Measurements from ENCODE around the gene REPIN1.

The REPIN1 gene

DNA sequence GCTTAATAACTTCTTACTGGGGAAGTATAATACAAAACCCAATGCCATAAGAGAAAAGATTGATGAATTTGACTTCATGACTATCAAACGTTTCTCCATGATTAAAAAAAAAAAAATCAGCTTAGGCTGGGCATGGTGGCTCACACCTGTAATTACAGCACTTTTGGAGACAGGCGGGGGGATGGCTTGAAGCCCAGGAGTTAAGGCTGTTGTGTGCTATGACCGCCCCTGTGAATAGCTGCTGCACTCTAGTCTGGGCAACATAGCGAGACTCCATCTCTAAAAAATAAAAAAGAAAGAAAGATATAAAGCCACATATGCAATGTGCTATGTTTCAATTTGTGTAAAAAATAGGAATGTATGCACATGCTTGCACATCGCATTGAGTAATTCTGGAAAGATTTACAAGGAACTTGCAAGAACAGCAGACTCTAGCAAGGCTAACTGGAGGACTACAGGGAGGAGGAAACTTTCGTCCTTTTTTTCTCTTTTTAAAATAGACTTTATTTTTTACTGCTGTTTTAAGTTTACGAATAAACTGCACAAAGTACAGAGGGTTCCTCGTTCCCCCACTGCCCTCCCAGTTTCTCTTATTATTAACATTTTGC is 16.9 kb upstream of the REPIN1 start:
- TF ChIP-seq CTCF (IDR thresholded peaks at IDR 0.05; ENCODE audit: low read length, missing control alignments): no peak
- H3K4me3 ChIP-seq (replicated peaks; ENCODE audit: low read depth, low read length): no peak overlapping the region
- DNase-seq (ENCODE audit: low read depth): peak; percentile 18

- H3K4me3 ChIP-seq (replicated peaks; ENCODE audit: low read depth, low read length): no peak overlapping the region
- no peak for TF ChIP-seq CTCF (IDR thresholded peaks at IDR 0.05; ENCODE audit: low read length, missing control alignments)
- DNase-seq (ENCODE audit: low read depth): no peak
These were observed 13.0 kb upstream of the REPIN1 start for GRCh38 chr7:150355666-150356059.

DNA sequence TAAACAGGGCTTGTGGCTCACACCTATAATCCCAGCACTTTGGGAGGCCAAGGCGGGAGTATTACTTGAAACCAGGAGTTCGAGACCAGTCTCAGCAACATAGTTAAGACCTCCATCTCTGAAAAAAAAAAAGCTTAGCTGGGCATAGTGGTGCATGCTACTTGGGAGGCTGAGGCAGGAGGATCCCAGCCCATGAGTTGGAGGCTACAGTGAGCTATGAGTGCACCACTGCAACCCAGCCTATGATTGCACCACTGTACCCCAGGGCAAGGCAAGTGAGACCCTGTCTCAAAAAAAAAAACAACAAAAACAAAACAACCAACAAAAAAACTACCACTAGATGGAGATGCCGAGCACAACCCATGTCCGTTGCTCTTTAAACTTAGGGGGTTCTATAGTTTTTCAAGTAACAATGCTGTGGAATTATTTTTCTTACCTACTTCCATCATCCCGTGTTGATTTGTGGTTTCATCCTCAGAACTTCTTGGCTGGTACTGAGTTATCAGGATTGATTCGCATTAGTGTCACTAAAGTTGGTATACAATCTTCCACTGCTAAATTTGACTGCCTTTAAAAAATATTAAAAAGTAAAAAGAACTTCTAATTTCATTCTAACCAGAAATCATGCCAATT is 12.2 kb upstream of the REPIN1 start:
- peak; percentile 74 for TF ChIP-seq CTCF (IDR thresholded peaks at IDR 0.05; ENCODE audit: low read length, missing control alignments)
- DNase-seq (ENCODE audit: low read depth): peak; percentile 63

GRCh38 chr7:150357270-150357669 is 11.4 kb upstream of the REPIN1 start:
- TF ChIP-seq CTCF (IDR thresholded peaks at IDR 0.05; ENCODE audit: low read length, missing control alignments): no peak
- DNase-seq (ENCODE audit: low read depth): no peak
- H3K4me3 ChIP-seq (replicated peaks; ENCODE audit: low read depth, low read length): no peak overlapping the region

More for the DNA sequence above, 12.2 kb upstream of the REPIN1 start:
- H3K4me3 ChIP-seq (replicated peaks; ENCODE audit: low read depth, low read length): no peak overlapping the region

DNA sequence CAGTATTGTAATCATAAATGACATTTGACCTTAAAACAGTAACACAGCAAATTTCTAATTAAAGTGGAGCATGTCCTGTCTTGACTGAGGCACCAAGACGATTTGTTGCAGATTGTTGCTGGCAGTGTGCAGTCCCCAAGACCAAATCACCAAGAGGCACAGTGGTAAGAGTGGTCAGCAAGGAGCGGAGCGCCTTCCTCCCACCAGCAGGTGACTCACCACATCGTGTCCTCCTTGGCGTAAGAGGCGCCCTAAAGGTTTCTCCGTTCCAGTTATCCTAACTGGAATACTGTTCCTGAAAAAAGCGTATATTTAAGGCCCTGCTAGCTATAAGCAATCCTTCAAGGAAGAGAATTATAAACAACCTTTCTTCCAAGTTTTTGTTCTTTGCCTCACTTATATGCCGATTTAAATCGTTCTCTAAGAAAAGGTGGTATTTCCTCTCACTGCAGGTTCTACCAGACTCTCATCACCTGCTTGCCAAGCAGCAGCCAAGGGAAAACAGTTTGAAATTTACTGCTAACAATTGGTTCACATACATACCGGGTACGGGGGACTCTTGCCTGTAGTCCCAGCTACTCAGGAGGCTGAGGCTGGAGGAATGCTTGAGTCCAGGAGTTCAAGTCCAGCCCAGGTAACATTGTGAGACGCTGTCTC is 10.7 kb upstream of the REPIN1 start:
- no peak for DNase-seq (ENCODE audit: low read depth)
- TF ChIP-seq CTCF (IDR thresholded peaks at IDR 0.05; ENCODE audit: low read length, missing control alignments): no peak
- no peak overlapping the region for H3K4me3 ChIP-seq (replicated peaks; ENCODE audit: low read depth, low read length)

- DNase-seq (ENCODE audit: low read depth): no peak
- TF ChIP-seq CTCF (IDR thresholded peaks at IDR 0.05; ENCODE audit: low read length, missing control alignments): no peak
- H3K4me3 ChIP-seq (replicated peaks; ENCODE audit: low read depth, low read length): no peak overlapping the region
These were observed 10.2 kb upstream of the REPIN1 start for GRCh38 chr7:150358433-150358832.

Measured in fibroblast of pulmonary artery (primary cell).